Measurements from ENCODE around the gene HNRNPUL2. TPM values are rescaled to one million over a fixed set of nuclear protein-coding genes. Genes with fewer than 3 reads are reported as not detected.
A peak's percentile ranks its signal among the peaks of the same experiment; 100 is the strongest.
"Not testable (repeated sequence)": the region's sequence is repeated elsewhere in the genome, so short reads cannot be mapped to it uniquely, and the experiment has no call there.

The HNRNPUL2 gene
- total RNA-seq, 1 donor from 2014 or later = 43.6 TPM

DNA sequence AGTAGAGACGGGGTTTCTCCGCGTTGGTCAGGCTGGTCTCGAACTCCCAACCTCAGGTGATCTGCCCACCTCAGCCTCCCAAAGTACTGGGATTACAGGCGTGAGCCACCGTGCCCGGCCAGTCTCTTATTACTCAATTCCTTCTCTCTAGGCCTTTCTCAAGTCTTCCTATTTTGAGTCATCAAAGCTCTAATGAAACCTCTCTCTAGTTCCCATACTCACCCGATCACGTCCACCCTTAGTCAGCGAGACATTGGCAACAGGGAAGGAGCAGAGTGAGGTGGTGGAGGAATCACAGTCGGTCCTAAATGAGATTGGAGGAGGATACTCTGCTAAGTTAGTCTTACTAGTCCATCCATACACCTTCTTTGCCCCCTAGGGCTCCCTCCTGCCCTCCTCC is 25.0 kb downstream of the HNRNPUL2 start:
- TF ChIP-seq, protein P1, sequence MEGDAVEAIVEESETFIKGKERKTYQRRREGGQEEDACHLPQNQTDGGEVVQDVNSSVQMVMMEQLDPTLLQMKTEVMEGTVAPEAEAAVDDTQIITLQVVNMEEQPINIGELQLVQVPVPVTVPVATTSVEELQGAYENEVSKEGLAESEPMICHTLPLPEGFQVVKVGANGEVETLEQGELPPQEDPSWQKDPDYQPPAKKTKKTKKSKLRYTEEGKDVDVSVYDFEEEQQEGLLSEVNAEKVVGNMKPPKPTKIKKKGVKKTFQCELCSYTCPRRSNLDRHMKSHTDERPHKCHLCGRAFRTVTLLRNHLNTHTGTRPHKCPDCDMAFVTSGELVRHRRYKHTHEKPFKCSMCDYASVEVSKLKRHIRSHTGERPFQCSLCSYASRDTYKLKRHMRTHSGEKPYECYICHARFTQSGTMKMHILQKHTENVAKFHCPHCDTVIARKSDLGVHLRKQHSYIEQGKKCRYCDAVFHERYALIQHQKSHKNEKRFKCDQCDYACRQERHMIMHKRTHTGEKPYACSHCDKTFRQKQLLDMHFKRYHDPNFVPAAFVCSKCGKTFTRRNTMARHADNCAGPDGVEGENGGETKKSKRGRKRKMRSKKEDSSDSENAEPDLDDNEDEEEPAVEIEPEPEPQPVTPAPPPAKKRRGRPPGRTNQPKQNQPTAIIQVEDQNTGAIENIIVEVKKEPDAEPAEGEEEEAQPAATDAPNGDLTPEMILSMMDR (IDR thresholded peaks at IDR 0.05; ENCODE audit: unreplicated experiment) = no peak
- no peak for DNase-seq (ENCODE audit: low spot score)
- no peaks in the 10 kb centered on the region for H3K9me3 Mint-ChIP-seq (ENCODE audit: unreplicated experiment)
- peaks cover 7% of the 10 kb centered on the region for H3K4me1 Mint-ChIP-seq (ENCODE audit: unreplicated experiment)
- H3K4me3 Mint-ChIP-seq (ENCODE audit: unreplicated experiment) = no peak overlapping the region
- H3K27ac Mint-ChIP-seq (ENCODE audit: unreplicated experiment) = no peak overlapping the region
- peaks cover 11% of the 10 kb centered on the region for H3K27me3 Mint-ChIP-seq (ENCODE audit: unreplicated experiment)
- peaks cover 14% of the 10 kb centered on the region for H3K36me3 Mint-ChIP-seq (ENCODE audit: low read depth, unreplicated experiment)

DNA sequence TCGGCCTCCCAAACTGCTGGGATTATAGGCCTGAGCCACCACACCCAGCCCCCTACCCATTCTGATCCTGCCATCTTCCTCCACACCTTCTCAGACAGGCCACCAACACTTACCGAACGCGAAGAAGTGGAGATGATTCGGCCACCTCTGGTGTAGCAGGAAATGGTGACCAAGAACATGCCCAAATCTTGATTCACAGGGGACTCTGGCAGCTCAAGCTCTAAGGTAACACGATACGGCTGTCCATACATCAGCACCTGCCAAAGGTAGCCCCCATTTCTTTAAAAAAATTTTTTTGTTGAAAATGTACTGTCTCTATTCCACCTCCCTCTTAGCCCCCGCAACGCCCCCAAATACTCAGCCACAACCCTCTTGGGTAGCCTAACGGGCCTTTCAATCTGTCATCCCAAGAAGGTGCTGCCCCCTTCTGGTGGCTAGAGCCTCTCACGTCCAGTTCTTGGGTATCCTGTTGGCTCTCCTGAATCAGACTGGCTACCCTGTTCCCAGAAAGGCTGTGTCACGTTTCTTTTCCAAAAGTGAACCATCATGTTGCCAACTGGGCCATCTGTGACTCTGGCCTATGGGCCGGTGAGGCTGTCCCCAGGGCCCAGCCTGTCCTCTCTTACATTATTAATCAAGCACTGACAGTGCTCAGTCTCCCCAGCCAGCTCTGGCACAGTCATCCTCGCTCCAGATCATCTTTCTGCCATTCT is 32.6 kb downstream of the HNRNPUL2 start:
- peaks cover 10% of the 10 kb centered on the region for H3K4me1 Mint-ChIP-seq (ENCODE audit: unreplicated experiment)
- no peak overlapping the region for H3K27ac Mint-ChIP-seq (ENCODE audit: unreplicated experiment)
- DNase-seq (ENCODE audit: low spot score) = peak; percentile 78
- H3K9me3 Mint-ChIP-seq (ENCODE audit: unreplicated experiment) = no peaks in the 10 kb centered on the region
- no peak overlapping the region for H3K4me3 Mint-ChIP-seq (ENCODE audit: unreplicated experiment)
- peaks cover 17% of the 10 kb centered on the region for H3K36me3 Mint-ChIP-seq (ENCODE audit: low read depth, unreplicated experiment)
- peaks cover 4% of the 10 kb centered on the region for H3K27me3 Mint-ChIP-seq (ENCODE audit: unreplicated experiment)
- TF ChIP-seq, protein P1 (IDR thresholded peaks at IDR 0.05; ENCODE audit: unreplicated experiment) = peak; percentile 70

DNA sequence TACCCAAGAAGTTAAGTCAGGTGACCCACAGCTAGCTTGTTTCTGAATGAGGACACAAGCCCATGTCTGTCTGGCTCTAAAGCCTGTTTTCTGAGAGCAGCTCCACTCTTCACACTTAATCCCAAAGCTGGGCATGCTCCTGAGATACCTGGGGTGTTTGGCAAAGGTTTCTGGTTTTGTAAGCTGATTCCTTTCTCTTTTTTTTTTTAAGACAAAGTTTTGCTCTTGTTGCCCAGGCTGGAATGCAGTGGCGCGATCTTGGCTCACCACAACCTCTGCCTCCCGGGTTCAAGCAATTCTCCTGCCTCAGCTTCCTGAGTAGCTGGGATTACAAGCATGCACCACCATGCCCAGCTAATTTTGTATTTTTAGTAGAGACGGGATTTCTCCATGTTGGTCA is 33.6 kb downstream of the HNRNPUL2 start:
- H3K4me1 Mint-ChIP-seq (ENCODE audit: unreplicated experiment); H3K4me3 Mint-ChIP-seq (ENCODE audit: unreplicated experiment); H3K27ac Mint-ChIP-seq (ENCODE audit: unreplicated experiment); H3K27me3 Mint-ChIP-seq (ENCODE audit: unreplicated experiment); DNase-seq (ENCODE audit: low spot score); H3K9me3 Mint-ChIP-seq (ENCODE audit: unreplicated experiment): not testable (repeated sequence)
- peaks cover 24% of the 10 kb centered on the region for H3K36me3 Mint-ChIP-seq (ENCODE audit: low read depth, unreplicated experiment)

DNA sequence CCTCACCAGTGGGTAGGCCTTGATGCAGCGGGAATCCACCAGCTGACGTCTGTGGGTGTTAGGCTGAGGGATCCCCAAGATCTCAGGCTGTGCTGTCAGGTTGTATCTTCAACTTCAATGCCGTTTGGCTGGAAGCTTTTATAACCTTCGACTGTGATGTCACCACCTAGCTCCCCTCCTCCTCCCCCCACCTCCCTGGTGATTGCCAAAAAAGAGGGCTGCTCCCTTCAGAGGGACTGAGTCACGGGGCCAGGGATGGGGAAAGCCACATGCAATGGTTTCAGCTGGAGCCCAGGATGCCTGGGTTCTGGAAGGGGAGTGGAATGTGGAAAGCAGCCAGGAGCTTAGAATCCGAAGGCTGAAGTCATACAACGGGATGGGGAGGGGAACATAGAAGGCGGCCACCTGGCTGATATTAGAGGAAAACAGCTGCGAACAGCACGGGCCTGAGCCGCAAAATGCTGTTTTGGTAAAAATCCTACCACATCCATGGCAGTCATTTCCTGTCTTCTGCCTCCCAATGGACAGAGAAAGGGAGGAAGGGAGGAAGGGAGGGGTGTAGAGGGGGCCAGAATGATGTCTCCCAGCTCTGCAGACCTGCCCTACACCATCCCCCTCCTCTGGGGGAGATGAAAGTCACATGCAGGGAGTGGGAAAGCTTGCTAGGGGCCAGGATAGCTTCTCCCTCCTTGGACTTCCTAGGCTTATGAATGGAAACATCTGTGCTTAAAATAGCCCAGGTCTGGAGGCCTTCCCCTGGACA is 37.7 kb downstream of the HNRNPUL2 start, which contains the start of gene LRRN4CL:
LRRN4CL (minus strand) TSS at position 110 of the 763 bp plus-strand sequence. CDS start 1,022 bp downstream, outside the sequence.
- Mint-ChIP-seq H3K4me3 (ENCODE audit: unreplicated experiment) (peak within 1 kb of the TSS; percentile 37), H3K36me3 (ENCODE audit: low read depth, unreplicated experiment) (peaks cover 24% of the 10 kb centered on the region), H3K4me1 (ENCODE audit: unreplicated experiment) (peaks cover 10% of the 10 kb centered on the region), H3K27ac (ENCODE audit: unreplicated experiment) (peak within 1 kb of the TSS; percentile 15), H3K27me3 (ENCODE audit: unreplicated experiment) (peaks cover 3% of the 10 kb centered on the region), H3K9me3 (ENCODE audit: unreplicated experiment) (no peaks in the 10 kb centered on the region)
- TF ChIP-seq, protein P1 (IDR thresholded peaks at IDR 0.05; ENCODE audit: unreplicated experiment) = no peak
- DNase-seq (ENCODE audit: low spot score) = no peak

DNA sequence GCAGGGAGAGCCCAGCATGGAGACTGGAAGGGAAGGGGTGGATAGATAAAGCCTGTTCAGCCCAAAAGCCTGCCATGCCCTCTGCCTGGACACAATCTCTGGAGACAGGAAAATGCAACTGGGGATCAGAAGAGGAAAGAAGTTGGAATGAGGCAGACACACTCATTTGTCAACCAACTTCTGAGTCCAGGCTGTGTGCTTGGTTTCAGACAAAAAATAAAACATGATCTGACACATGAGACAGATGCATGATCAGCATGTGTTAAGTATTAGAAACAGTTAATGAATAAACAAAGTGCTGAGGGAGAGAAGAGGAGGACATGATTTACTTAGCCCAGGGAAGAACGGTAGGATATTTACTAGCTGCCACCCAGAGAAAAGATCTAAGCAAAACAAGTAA is 38.8 kb downstream of the HNRNPUL2 start:
- no peaks in the 10 kb centered on the region for H3K9me3 Mint-ChIP-seq (ENCODE audit: unreplicated experiment)
- H3K27ac Mint-ChIP-seq (ENCODE audit: unreplicated experiment) = peak overlapping the region; percentile 15
- no peak for DNase-seq (ENCODE audit: low spot score)
- H3K4me1 Mint-ChIP-seq (ENCODE audit: unreplicated experiment) = peaks cover 10% of the 10 kb centered on the region
- peak overlapping the region; percentile 37 for H3K4me3 Mint-ChIP-seq (ENCODE audit: unreplicated experiment)
- peaks cover 24% of the 10 kb centered on the region for H3K36me3 Mint-ChIP-seq (ENCODE audit: low read depth, unreplicated experiment)
- TF ChIP-seq, protein P1 (IDR thresholded peaks at IDR 0.05; ENCODE audit: unreplicated experiment) = no peak
- peaks cover 3% of the 10 kb centered on the region for H3K27me3 Mint-ChIP-seq (ENCODE audit: unreplicated experiment)

Measured in endothelial cell (in vitro differentiated cells).